ENCODE data around the gene HIVEP3. TPM values are rescaled to one million over a fixed set of nuclear protein-coding genes. Genes with fewer than 3 reads are reported as not detected.

Gene HIVEP3
- total and polyA plus RNA-seq, 8 donors: 1.8 to 65.3 (median 3.8) TPM

DNA sequence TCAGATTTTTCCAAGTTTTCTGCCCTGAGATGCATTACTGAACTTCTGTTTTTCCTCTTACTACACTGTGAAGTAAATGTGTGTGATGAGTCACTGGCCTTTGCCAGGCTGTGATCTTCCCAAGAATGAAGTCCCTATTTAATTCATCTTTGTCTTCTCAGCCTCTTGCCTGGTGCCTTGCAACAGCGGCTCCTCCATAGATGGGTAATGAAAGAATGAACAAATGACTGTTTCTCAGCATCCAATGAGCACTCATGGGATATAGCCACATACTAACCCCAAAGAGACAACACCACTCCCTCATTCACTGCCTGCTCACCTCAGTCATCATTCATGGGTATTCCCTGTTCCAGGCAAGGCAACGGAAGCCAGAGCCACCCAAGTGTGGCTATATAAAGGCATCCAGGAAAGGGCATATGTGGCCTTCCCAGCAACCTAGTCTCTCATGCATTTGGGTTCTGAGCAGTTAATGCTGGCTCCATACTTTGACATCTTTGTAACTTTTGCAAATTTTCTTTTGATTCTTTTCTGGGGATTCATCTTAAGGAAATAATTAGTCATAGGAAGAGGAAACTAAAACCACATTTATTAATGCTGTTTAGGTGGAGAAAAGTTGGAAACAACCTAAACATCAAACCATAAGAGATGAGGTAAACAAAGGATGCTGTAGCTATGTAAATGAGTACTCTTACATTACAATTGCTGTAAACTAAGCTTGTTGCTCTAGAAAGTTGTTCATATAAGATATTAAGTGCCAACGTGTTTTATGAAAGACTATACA is 71.9 kb downstream of the HIVEP3 start:
- Histone ChIP-seq H3K27me3 (no peaks in the 10 kb centered on the region), H3K4me3 (no peak overlapping the region), H3K27ac (no peak overlapping the region), H3K36me3 (no peaks in the 10 kb centered on the region), H3K9me3 (no peaks in the 10 kb centered on the region), H3K4me1 (no peaks in the 10 kb centered on the region)
- no peak for DNase-seq
- TF ChIP-seq POLR2AphosphoS5 (IDR thresholded peaks at IDR 0.05) (no peak), EP300 (IDR thresholded peaks at IDR 0.05) (no peak), POLR2A (IDR thresholded peaks at IDR 0.05) (no peak)
- TF ChIP-seq, protein P1, sequence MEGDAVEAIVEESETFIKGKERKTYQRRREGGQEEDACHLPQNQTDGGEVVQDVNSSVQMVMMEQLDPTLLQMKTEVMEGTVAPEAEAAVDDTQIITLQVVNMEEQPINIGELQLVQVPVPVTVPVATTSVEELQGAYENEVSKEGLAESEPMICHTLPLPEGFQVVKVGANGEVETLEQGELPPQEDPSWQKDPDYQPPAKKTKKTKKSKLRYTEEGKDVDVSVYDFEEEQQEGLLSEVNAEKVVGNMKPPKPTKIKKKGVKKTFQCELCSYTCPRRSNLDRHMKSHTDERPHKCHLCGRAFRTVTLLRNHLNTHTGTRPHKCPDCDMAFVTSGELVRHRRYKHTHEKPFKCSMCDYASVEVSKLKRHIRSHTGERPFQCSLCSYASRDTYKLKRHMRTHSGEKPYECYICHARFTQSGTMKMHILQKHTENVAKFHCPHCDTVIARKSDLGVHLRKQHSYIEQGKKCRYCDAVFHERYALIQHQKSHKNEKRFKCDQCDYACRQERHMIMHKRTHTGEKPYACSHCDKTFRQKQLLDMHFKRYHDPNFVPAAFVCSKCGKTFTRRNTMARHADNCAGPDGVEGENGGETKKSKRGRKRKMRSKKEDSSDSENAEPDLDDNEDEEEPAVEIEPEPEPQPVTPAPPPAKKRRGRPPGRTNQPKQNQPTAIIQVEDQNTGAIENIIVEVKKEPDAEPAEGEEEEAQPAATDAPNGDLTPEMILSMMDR (IDR thresholded peaks at IDR 0.05): no peak
- WGBS, 5 donors: 81 to 86% (median 83%) methylated on average over 3 of the region's 3 CpGs
- intact Hi-C loops (cut with DNase I; ENCODE audit: low total_unique reads): no loop called here

DNA sequence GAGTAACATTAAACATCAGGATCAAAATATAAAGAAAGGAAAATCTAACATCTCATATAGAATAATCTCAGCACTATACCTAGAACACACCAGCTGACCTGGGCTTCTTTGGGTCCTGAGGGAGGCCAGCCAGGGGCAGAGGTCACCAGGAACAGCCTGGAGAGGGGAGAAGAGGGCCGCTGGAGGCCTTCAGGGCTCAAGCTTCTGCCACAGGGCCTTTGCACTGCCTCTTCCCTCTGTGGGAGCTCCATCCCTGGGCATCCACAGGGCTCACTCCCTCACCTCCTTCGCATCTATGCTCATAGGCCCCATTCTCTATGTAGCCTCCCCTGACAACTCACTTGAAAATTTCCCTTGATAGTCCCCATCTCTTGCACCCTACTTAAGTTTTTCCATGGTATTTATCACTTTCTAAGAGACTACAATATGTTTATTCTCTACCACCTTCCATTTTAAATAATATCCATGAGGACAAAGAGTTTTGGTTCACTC is 73.9 kb downstream of the HIVEP3 start:
- Histone ChIP-seq H3K27ac (no peak overlapping the region), H3K36me3 (no peaks in the 10 kb centered on the region), H3K9me3 (no peaks in the 10 kb centered on the region), H3K27me3 (no peaks in the 10 kb centered on the region), H3K4me1 (no peaks in the 10 kb centered on the region), H3K4me3 (no peak overlapping the region)
- WGBS, 5 donors: 84 to 100% (median 86%) methylated on average over 2 of the region's 2 CpGs
- intact Hi-C loops (cut with DNase I; ENCODE audit: low total_unique reads): no loop called here
- TF ChIP-seq, protein P1 (IDR thresholded peaks at IDR 0.05): no peak
- no peak for TF ChIP-seq EP300 (IDR thresholded peaks at IDR 0.05)
- TF ChIP-seq POLR2A (IDR thresholded peaks at IDR 0.05): no peak
- TF ChIP-seq POLR2AphosphoS5 (IDR thresholded peaks at IDR 0.05): no peak
- DNase-seq: no peak

DNA sequence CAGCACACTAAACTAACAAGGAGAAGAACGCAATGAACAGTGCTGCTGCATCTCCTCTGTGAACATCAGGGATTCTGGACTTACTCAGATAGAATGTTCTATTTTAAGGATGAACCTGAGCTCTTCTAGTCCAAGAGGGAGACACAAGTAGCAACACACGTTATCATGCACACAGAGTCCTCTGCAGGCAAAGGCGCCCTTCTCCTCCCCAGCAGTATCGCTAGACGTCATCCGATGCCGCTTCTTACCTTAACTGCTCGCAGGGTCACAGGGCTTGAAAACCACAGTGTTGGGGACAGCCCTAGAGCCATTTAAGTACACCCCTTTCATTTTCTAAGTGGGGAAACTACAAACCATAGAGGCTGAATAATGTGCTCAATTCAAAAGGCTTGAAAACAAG is 74.5 kb downstream of the HIVEP3 start:
- WGBS, 5 donors: 78 to 95% (median 88%) methylated on average over 8 of the region's 8 CpGs
- intact Hi-C loops (cut with DNase I; ENCODE audit: low total_unique reads): no loop called here
- Histone ChIP-seq H3K9me3 (no peaks in the 10 kb centered on the region), H3K27ac (no peak overlapping the region), H3K27me3 (no peaks in the 10 kb centered on the region), H3K4me1 (no peaks in the 10 kb centered on the region), H3K36me3 (no peaks in the 10 kb centered on the region), H3K4me3 (no peak overlapping the region)
- DNase-seq: no peak
- TF ChIP-seq, protein P1 (IDR thresholded peaks at IDR 0.05): no peak
- TF ChIP-seq EP300 (IDR thresholded peaks at IDR 0.05) (no peak), POLR2A (IDR thresholded peaks at IDR 0.05) (no peak), POLR2AphosphoS5 (IDR thresholded peaks at IDR 0.05) (no peak)

DNA sequence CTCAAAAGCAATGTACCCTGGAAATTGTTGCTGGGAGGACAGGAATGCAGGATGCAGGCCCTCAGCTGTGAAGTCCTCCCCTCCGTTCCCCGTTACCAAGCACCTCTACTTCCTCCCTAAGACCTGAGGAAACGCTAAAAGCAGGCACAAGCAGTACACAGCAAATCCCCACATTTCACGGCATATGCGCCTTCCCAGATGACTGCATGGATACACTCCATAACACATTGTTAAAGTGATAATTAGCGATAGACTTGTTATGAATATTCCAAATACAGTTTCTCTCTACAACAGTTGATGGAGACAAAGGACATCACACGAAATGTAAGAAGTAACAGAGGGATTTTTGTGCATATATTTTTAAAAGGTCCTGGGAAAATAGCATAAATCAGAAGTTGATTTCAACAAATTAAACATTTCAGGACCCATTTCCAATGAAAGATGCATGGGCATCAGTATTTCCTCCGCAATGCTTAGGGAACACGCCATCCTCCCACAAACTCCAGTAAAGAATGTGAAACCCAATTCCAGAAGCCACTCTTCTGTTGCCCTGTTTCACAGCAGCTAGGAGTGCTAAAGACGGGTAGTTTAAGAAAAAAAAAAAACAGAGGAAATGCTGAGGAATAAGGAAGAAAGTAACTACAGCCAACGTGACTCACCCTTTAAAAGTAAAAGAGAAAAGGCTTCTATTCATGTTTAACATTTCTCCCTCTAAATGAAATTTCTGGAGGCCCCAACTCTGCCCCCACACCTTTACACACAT is 75.5 kb downstream of the HIVEP3 start:
- no peak overlapping the region for H3K27ac ChIP-seq
- no peak overlapping the region for H3K4me3 ChIP-seq
- no peaks in the 10 kb centered on the region for H3K9me3 ChIP-seq
- intact Hi-C loops (cut with DNase I; ENCODE audit: low total_unique reads): no loop called here
- no peak for DNase-seq
- no peaks in the 10 kb centered on the region for H3K27me3 ChIP-seq
- WGBS, 5 donors: 66 to 80% (median 75%) methylated on average over 11 of the region's 11 CpGs
- TF ChIP-seq, protein P1 (IDR thresholded peaks at IDR 0.05): no peak
- TF ChIP-seq POLR2A (IDR thresholded peaks at IDR 0.05) (no peak), POLR2AphosphoS5 (IDR thresholded peaks at IDR 0.05) (no peak)
- no peaks in the 10 kb centered on the region for H3K36me3 ChIP-seq
- no peaks in the 10 kb centered on the region for H3K4me1 ChIP-seq
